ENCODE measurements around the gene AP1AR. TPM values are rescaled to one million over a fixed set of nuclear protein-coding genes. Genes with fewer than 3 reads are reported as not detected.

AP1AR gene
- total and polyA plus RNA-seq, 2 of the 8 experiments (the other 6 are each of a cell fraction or from before 2014, with no cell fraction given): 5.3 to 27.7 TPM

DNA sequence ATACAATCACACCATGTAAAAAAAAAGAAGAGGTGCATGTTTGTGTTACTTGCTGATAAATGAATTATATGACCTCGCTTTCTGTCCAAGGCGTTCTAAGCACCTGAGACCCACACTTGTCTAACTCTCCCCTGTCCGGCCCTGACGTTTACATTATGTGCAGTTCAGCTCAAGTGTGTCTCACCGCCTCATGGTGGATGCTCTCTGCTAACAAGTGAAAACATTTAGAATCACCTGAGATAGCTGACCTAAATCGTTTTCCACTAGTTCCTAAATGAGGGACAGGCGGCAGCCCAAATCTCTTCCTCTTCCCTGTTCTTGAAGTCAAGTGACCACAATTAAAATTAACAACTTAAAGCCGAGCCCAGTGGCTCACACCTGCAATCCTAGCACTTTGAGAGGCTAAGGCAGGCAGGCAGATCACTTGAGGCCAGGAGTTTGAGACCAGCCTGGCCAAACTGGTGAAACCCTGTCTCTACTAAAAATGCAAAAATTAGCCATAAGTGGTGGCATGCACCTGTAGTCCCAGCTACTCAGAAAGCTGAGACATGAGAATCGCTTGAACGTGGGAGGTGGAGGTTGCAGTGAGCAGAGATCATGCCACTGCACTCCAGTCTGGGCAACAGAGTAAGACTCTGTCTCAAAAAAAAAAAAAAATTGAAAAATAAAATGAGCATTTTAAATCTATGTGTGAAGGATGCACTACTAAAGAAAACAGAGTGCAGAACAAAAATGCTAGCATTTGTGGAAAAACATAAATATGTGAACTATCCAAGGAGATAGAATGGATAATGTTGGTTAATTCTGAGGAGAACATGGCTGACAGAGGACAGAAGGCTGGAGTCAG lies 58.0 kb downstream of the AP1AR start (continued):
- TF ChIP-seq GABPA (IDR thresholded peaks at IDR 0.05; ENCODE audit: borderline replicate concordance, insufficient read depth, low read length) (no peak), RNF2 (IDR thresholded peaks at IDR 0.05; ENCODE audit: borderline replicate concordance, low read depth, low read length, missing control alignments, poor library complexity, severe bottlenecking) (no peak), TBP (IDR thresholded peaks at IDR 0.05; ENCODE audit: low read depth, low read length) (no peak), SP4 (IDR thresholded peaks at IDR 0.05; ENCODE audit: low read length) (no peak)
